Stimulated activated CD8-positive, alpha-beta memory T cell treated with anti-CD3 and anti-CD28 coated beads, Interleukin-2, amount 100 ng/mL, for 1 hour (primary cell): ENCODE data around the gene HOXB3.

Experiments used
- DNase-seq, 2 donors: peaks; one replicate each; pipeline ENCODE4 v3.0.0-alpha.2; 2020; ENCODE audit warnings: low read depth in 2 of 2

Gene HOXB3

GRCh38 chr17:48569674-48570324 lies 20.2 kb downstream of the HOXB3 start:
- DNase-seq, result no peak

DNA sequence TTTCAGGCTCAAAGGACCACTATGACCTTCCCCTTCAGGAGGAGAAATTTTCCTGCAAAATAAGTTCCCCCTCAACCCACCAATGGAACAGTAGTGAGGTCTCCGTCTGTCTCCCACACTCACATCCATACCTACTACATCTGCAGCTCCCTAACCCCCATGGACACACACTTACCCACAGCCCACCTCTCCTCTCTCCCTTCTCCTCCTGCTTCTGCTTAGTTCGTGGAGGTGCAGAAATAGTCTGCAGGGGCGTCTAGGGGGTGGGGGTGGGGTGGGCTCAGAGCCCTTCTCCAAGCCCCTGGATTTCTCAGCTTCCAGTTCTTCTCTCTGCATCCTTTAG lies 20.8 kb downstream of the HOXB3 start:
- DNase-seq, result no peak

- DNase-seq, result no peak
Measured at GRCh38 chr17:48568499-48569239, 21.4 kb downstream of the HOXB3 start.

DNA sequence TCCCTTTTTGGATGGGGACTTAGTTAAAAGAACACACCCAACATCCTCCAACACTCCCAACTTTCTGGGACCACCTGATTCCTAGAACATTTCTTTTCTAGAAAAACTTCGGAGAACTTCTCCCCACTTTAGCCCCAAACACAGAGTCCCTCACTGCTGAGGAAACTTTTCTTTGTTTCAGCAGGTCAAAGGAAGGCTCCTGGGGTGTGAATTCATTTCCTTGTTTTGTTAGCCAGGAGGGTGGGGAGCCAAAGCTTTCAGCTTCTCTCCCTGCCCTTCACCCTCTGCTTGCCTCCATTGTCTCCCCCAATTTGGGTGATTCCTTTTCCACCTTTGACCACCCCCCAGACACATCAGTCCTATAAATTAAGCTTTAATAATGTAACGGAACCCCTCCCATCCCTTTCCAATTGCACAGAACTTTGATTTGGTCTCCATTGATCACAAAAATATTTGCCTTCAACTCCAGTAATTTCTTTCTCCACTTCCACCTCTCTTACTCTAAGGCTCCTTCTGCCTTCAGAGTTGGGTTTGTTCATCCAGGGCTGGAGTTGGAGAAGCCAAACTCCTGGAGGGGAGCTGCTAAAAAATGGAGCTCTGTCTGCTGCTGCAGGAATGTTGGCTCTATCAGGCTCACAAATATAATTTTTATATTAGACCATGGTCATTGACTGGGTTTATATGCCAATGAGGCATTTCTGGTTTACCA lies 22.2 kb downstream of the HOXB3 start:
- no peak for DNase-seq

GRCh38 chr17:48567209-48567608 lies 22.8 kb downstream of the HOXB3 start:
- no peak for DNase-seq

DNA sequence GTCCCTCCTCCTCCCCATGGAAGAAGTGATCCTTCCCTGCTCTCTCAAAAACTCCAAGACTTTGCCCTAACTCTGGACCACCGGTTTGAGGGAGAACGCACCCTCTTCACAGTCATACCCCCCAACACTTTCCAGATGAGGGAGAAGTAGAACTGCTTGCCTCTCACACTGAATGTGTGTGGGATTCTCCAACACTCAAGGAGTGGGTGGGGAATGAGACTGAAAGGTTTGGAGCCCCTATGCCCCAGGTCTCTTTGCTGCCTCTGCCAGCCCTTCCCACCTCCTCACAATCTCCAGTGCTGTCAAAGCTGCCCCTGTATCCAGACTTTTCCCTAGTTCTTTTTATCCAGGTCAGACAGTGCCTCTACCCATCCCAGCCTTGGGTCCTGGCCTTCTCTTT lies 23.3 kb downstream of the HOXB3 start:
- no peak for DNase-seq

DNA sequence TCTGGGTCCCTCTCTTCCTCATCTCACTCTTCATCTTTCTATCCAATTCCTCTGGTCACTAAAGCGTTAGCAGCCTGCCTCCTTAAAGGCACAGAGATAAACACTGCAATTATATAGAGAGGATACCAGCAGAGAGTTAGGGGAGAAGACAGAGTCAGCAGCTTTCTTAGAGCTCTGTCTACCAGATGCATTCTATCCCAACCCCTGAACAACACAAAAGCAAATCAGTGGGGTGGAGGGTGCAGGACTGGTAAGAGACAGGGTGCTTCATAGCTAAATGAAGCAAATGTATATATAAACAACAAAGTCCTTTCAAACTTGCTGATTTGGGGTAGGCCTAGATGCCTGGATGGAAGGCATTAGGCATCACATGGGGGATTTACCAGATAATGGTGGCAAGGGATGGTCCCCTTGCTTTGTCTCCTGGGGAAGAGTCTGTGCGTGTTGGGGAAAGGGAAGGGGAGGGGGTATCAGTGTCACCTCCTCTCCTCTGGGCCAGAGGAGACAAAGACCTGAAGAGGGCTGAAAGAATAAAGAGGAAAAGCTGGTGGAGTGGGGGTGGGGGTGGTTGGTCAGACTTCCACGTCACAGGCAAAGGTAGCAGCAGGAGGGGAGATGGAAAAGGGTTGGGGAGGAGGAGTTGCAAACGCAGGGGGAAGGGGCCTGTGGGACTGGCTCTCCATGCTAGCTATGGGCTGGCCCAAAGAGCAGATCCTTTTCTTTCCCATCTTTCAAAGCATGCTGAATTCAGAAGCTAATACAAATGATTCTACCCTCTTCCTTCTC lies 23.9 kb downstream of the HOXB3 start:
- no peak for DNase-seq

GRCh38 chr17:48565022-48565554 lies 25.0 kb downstream of the HOXB3 start:
- no peak for DNase-seq

DNA sequence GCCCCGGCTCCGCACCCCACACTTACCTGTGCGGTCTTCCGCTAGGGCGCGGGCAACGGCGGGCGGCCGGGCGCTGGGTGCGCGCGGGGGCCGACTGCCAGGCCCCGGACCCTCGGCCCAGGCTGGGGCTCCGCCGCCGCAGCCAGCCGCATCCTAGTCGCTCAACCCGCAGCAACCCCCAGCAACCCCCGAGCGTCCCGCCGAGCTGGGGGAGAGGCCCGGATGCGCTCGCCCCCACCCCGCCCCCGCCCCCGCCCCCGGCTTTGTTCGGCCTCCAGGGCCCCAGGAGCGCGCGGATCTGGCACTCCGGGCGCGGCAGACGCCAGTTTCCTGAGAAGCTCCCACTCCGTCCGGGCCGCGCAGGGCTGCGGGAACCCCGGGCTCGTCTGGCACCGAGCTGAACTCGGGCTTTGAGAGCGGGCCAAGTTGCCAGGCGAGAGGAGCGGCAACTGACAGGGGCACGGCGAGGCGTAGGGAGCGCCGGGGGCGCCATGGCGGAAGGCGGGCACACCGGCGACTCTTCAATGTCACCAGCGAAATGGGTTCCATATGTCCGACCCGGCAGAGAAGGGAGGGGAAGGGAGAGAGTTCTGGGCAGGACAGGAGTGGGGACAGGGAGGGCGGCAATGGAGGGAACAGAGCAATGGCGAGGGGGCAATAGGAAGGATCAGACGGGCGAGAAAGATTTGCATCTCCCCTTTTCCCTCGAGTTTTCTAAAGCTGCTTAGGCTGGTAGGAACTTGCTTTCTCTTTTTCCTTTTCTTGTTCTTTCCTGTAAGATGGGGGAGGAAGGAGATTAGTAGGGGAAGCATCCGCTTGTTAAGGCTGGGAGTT lies 25.6 kb downstream of the HOXB3 start:
- DNase-seq, result no peak

DNA sequence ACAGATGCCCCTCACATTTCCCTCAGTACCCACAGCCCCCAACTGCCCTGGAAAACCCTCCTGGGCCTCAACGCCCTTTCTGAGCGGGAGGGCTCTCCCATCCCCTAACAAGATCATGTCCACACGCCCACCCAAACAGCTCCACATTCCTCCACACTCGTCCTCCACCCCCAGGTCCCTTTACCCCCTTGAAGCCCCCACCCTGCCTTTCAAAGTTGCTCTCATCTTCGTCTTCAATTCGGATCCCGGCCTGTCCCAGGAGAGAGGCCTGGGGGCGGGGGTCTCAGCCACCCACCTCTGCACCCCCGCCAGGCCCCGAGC lies 26.2 kb downstream of the HOXB3 start:
- no peak for DNase-seq

DNA sequence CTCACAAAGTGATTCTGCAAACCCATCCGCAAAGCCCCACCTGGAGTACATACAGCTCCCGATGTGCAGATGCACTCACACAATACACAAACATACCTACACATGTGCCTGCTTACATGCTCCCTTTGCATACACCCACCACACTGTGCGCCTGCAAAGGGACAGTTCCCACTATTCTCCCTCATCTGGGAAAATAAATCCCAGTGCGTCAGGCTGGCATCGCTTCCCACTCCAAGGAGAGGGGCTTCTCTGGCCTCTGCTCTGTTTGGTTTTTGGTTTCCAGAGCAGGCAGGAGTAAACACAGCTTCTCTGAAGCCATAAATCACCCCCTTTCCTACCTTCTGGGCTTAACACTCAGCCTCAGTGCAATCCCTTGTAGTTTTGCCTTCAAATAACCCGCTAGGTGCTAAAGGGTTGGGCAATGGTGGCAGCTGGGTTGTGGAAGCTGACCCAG lies 26.6 kb downstream of the HOXB3 start:
- DNase-seq, result no peak

DNA sequence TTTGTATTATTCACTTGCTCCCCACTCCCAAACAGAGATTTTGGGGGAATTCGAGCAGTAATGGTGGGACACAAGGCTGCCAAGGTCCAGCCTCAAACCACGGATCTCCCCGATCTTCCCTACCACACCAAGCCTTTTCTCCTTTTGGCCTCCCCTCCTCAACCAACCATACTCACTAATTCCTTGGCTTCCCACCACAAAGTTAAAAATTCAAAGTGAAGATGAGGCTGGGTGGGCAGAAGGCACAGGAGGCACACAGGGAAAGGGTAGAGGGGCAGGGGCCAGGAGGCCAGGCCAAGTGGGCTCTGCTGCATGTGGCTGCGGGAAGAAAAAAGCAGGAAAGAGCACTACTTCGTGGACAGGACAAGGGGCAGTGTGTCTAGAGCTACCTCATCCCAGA lies 27.1 kb downstream of the HOXB3 start:
- no peak for DNase-seq

- DNase-seq, result no peak
Measured at GRCh38 chr17:48561884-48562810, 27.9 kb downstream of the HOXB3 start.

DNA sequence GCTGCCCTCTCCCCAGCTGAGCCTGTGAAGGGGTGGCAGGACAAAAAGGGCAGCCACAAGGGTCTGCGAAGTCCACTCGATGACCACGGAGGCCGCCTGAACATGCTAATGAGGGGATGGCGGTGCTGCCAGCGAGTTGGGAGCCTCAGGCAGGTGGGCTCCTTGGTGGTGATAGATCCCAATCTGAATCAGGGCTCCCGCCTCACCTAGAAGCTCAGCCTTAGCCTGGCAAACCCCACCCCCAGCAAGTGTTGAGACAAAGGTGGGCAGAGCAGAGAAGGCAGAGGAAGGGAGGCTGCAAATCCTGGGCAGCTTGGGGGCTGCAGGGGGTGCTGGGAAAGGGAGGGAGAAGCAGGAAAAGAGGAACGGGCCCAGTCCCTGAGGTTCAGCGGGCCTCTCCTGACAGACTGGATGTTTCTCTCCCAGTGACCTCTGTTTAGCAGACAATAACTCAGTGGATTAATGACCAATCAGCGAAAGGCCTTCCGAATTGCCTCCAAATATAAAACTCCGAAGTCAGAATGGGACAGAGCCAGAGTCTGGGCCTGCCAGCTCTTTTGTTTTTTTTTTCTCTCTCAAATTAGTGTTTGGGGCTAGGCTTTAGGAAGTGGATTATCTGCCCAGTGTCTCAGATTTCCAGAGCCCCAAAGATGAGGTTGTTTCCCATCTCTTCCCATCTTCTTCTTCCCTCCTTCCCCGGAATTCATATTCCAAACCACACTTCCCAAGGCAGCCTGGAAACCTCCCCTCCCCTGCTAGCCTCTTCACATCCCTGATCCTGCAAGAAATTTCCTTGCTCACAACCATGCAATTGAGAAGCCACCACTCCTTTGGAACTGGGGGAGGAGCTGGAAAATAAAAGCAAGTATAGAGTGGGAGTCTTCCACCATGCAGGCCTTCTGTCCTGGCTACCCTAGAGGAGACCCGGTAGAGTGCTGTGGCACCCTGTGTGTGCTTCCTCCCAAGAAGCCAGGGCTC lies 29.9 kb downstream of the HOXB3 start:
- no peak for DNase-seq

DNA sequence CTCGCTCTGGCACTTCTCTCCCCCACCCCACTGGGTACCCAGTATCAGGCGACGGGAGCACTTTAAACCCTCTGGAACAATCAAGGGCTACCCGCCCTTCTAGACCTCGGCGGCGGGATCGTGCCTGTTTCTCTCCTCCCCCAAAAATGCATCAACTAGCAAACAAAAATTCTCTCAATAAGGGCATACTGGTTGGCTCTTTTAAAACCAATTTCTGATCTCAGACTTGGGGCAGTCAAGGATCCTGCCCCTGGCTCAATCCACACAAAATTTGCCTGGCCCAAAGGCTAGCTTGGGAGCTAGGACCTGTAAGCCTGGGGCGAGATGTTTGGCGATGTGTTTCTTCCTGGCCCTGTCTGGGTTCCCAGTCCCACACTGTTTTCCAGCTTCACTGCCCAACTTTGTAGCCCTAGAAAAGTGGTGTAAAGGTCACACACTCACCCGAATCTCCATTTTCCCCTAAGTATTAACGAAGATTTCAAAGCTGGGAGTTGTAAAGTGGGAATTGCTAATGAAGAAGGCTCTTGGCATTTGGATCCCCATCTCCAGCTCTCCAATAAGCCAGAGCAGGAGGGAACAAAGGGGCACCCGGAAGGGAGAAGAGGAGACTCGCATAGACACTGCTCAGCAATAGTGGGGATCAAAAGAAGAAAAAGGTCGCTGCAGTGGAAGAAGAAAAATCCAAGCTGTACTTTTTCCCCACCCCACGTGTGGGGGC lies 30.8 kb downstream of the HOXB3 start:
- DNase-seq, result no peak

DNA sequence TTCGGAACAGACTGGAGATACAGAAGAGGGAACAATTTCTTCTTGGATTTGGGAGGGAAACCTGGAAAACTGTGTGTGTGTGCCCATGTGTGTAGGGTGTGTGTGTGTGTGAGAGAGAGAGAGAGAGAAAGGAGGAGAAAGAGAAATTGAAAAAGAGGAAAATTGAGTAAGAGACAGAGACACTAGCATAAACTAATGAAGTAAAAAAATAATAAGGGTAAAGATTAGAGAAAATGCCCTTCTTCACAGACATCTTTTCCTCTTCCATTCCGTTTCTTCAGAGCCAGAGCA lies 31.3 kb downstream of the HOXB3 start:
- DNase-seq, result no peak

- DNase-seq, result no peak
Measured at GRCh38 chr17:48558057-48558830, 31.8 kb downstream of the HOXB3 start.
